K562 (cell line): Measurements from ENCODE around the gene NOC4L. TPM values are rescaled to one million over a fixed set of nuclear protein-coding genes. Genes with fewer than 3 reads are reported as not detected.

Source experiments
- ATAC-seq: fragments of 200-7000 bp; cut with Tn5 transposase; 3 replicates; pipeline ENCODE4 v1.9.1; 2020; ENCODE audit warnings: moderate library complexity
- BruUV-seq: library from RNA; stranded (reverse); fragments of 400-500 nt; replicated peaks from 2 replicates; lab custom pipeline; 2021; lab: Mats Ljungman, UMichigan
- CTCF ChIA-PET: fragments of 300-600 bp; formaldehyde crosslinking; extraction: SDS; loops from one replicate; lab custom pipeline; 2021; ENCODE audit warnings: low intra/inter-chr PET ratio; lab: Yijun Ruan, JAX
- POLR2A ChIA-PET: fragments of 300-600, 350-650 bp; sonication (Branson Sonifier 250); formaldehyde crosslinking; extraction: SDS; loops from one replicate; lab custom pipeline; 2021; ENCODE audit warnings: antibody characterized with exemption, inconsistent platforms; lab: Yijun Ruan, JAX
- DNase-seq, 4 experiments: peaks; one replicate each; pipeline versions ENCODE4 v3.0.0 to v3.0.0-alpha.2; 2011 to 2018; ENCODE audit warnings: low spot score in 3 of 4, mixed read lengths in 3 of 4; ENCODE audit errors: extremely low read depth in 1 of 4
- FAIRE-seq: peaks from 2 replicates; lab custom pipeline; 2011; peaks lifted over from hg19 to GRCh38; lab: Jason Lieb, UNC
- H2AFZ ChIP-seq: 2 replicates; pipeline ENCODE4 v1.6.0; 2011; ENCODE audit warnings: low read depth, low read length, control low read depth, inconsistent platforms
- H3K27ac ChIP-seq: fragments of 200-600 bp; 3 replicates; pipeline ENCODE4 v1.8.0; 2011; ENCODE audit warnings: low read depth, mild to moderate bottlenecking, control low read depth, inconsistent platforms, low read length, moderate library complexity, mixed read lengths; ENCODE audit errors: extremely low read depth
- H3K27me3 ChIP-seq, 2 experiments: fragments of 300-600 bp in 1 of 2; 2 replicates in 1 of 2; 3 replicates in 1 of 2; pipeline versions ENCODE4 v1.6.0 to v1.8.0; 2011; ENCODE audit warnings: inconsistent platforms in 2 of 2, low read length in 2 of 2, mild to moderate bottlenecking in 1 of 2, mixed read lengths in 1 of 2, moderate library complexity in 1 of 2; ENCODE audit not compliant: control insufficient read depth in 2 of 2, insufficient read depth in 2 of 2
- H3K36me3 ChIP-seq: fragments of 300-600 bp; 3 replicates; pipeline ENCODE4 v1.8.0; 2011; ENCODE audit warnings: mild to moderate bottlenecking, low read length, inconsistent platforms; ENCODE audit not compliant: control insufficient read depth, insufficient read depth
- H3K4me1 ChIP-seq, 2 experiments: fragments of 200-600 bp in 1 of 2; replicated peaks in 1 of 2; 2 replicates in 1 of 2; 3 replicates in 1 of 2; pipeline versions ENCODE4 v1.5.1 to v1.8.0; 2011; ENCODE audit warnings: inconsistent platforms in 2 of 2, low read length in 2 of 2, mild to moderate bottlenecking in 1 of 2, mixed read lengths in 1 of 2, moderate library complexity in 1 of 2; ENCODE audit not compliant: control insufficient read depth in 2 of 2, insufficient read depth in 2 of 2
- H3K4me2 ChIP-seq: 2 replicates; pipeline ENCODE4 v1.6.1; 2011; ENCODE audit warnings: low read length, control low read depth, inconsistent platforms, mixed read lengths; ENCODE audit not compliant: insufficient read depth
- H3K4me3 ChIP-seq: fragments of 200-600 bp; sonication (generic), shearing (Covaris generic); 2 replicates; pipeline ENCODE4 v1.5.1; 2016; ENCODE audit warnings: control low read depth, inconsistent platforms
- H3K79me2 ChIP-seq: fragments of 200-600 bp; 3 replicates; pipeline ENCODE4 v1.8.0; 2011; ENCODE audit warnings: low read length, inconsistent platforms; ENCODE audit not compliant: control insufficient read depth, insufficient read depth
- H3K9ac ChIP-seq, 2 experiments: 2 replicates each; pipeline versions ENCODE4 v1.6.0 to v1.6.1; 2011; ENCODE audit warnings: low read depth in 2 of 2, low read length in 2 of 2, control low read depth in 1 of 2, inconsistent platforms in 1 of 2, mild to moderate bottlenecking in 1 of 2, mixed read lengths in 1 of 2; ENCODE audit not compliant: insufficient read depth in 1 of 2
- H3K9me1 ChIP-seq: one replicate; pipeline ENCODE4 v1.6.0; 2011; ENCODE audit warnings: inconsistent platforms, mild to moderate bottlenecking, low read length, moderate library complexity; ENCODE audit not compliant: control insufficient read depth, insufficient read depth
- H3K9me3 ChIP-seq: replicated peaks from 2 replicates; pipeline ENCODE4 v1.5.1; 2011; ENCODE audit warnings: low read depth, low read length, inconsistent platforms; ENCODE audit not compliant: control insufficient read depth, insufficient read depth
- H4K20me1 ChIP-seq: replicated peaks from 2 replicates; pipeline ENCODE4 v1.6.1; 2011; ENCODE audit warnings: low read length, inconsistent platforms, mixed read lengths; ENCODE audit not compliant: control insufficient read depth, insufficient read depth
- DACH1 ChIP-seq: fragments of 450-650 bp; IDR thresholded peaks from 2 replicates; pipeline ENCODE4 v1.6.1; 2018; ENCODE audit not compliant: partially characterized antibody
- EHMT2 ChIP-seq: fragments of 450-650 bp; IDR thresholded peaks from 2 replicates; pipeline ENCODE4 v1.6.1; 2018; ENCODE audit warnings: antibody characterized with exemption
- GTF2F1 ChIP-seq: IDR thresholded peaks from 2 replicates; pipeline ENCODE4 v1.6.1; 2011; ENCODE audit warnings: low read depth, low read length, improper control_type of control experiment
- NONO ChIP-seq, 2 experiments: fragments of 200-400 bp in 1 of 2; fragments of 450-650 bp in 1 of 2; formaldehyde crosslinking in 1 of 2; IDR thresholded peaks; 2 replicates each; pipeline ENCODE4 v1.6.1; 2017; ENCODE audit warnings: low read depth in 2 of 2, mild to moderate bottlenecking in 2 of 2, moderate library complexity in 2 of 2, low read length in 1 of 2
- RCOR1 ChIP-seq, 2 experiments: IDR thresholded peaks; 2 replicates each; pipeline ENCODE4 v1.6.1; 2012; ENCODE audit warnings: low read depth in 2 of 2, low read length in 2 of 2, borderline replicate concordance in 1 of 2, improper control_type of control experiment in 1 of 2
- SMARCB1 ChIP-seq: IDR thresholded peaks from 2 replicates; pipeline ENCODE4 v1.6.1; 2011; ENCODE audit warnings: improper control_type of control experiment, low read depth; ENCODE audit not compliant: insufficient read length
- SP2 ChIP-seq: IDR thresholded peaks from 2 replicates; pipeline ENCODE4 v1.6.1; 2011; ENCODE audit warnings: mild to moderate bottlenecking, low read depth, low read length, moderate library complexity; ENCODE audit not compliant: poor library complexity, severe bottlenecking; ENCODE audit errors: extremely low read depth
- STAT5A ChIP-seq: IDR thresholded peaks from 2 replicates; pipeline ENCODE4 v1.6.1; 2012; ENCODE audit warnings: low read length, inconsistent platforms, borderline replicate concordance
- ZNF140 ChIP-seq: fragments of 250-450 bp; sonication (Bioruptor Pico); IDR thresholded peaks from 2 replicates; pipeline ENCODE4 v1.8.0; 2021; ENCODE audit warnings: moderate library complexity, mild to moderate bottlenecking, inconsistent platforms
- ZNF175 ChIP-seq: fragments of 200-800 bp; sonication (Bioruptor generic); IDR thresholded peaks from 2 replicates; pipeline ENCODE4 v1.6.1; 2016; ENCODE audit warnings: low read depth, mild to moderate bottlenecking, missing genetic modification characterization, missing compliant biosample characterization
- ZNF282 ChIP-seq: sonication (generic); formaldehyde crosslinking; IDR thresholded peaks from 2 replicates; pipeline ENCODE4 v1.8.1; 2023; ENCODE audit warnings: missing genetic modification reagents
- ZNF316 ChIP-seq: fragments of 450-650 bp; IDR thresholded peaks from 2 replicates; pipeline ENCODE4 v1.6.1; 2016
- ZNF75A ChIP-seq: fragments of 450-650 bp; formaldehyde crosslinking; IDR thresholded peaks from 2 replicates; pipeline ENCODE4 v1.4.0; 2020; ENCODE audit warnings: mild to moderate bottlenecking
- WGBS: fragments of 100-300 bp; shearing (Covaris generic); methylation state at CpG from one replicate; pipeline ENCODE4 v1.1.6; 2016; ENCODE audit warnings: low coverage, mixed read lengths; ENCODE audit not compliant: insufficient coverage; ENCODE audit errors: missing lambda C conversion rate; 5-methylcytosine and 5-hydroxymethylcytosine counted together
- in situ Hi-C: fragments of 300-500 bp; cut with MboI; formaldehyde crosslinking; loops from 4 replicates; pipeline ENCODE4 v1.15.0; 2018; ENCODE audit warnings: inconsistent platforms, mixed read lengths
- intact Hi-C: fragments of 100-400 bp; cut with micrococcal nuclease; formaldehyde crosslinking; loops from 2 replicates; pipeline ENCODE4 v1.14.2; 2022
- polyA plus RNA-seq, 8 experiments: library from polyadenylated mRNA; depleted of rRNA in 4 of 8; stranded (reverse) in 5 of 8; unstranded in 3 of 8; fragments of >200 nt; fragmentation: Nextera tagmentation in 2 of 8; fragmentation: Illumina TruSeq in 1 of 8; extraction: Ambion mirVana in 2 of 8; extraction: Trizol in 1 of 8; gene quantifications; 2 replicates each; pipeline versions ENCODE4 v1.2.1 to v1.2.3, GENCODE V29; 2011 to 2014; ENCODE audit warnings: inconsistent platforms in 1 of 8, missing spikeins in 1 of 8
- total RNA-seq, 7 experiments: library from RNA; depleted of rRNA in 6 of 7; stranded (reverse); fragments of >200 nt in 6 of 7; fragmentation: Illumina TruSeq in 2 of 7; extraction: Trizol in 2 of 7; gene quantifications; 2 replicates each; pipeline versions ENCODE4 v1.2.1 to v1.2.3, GENCODE V29; 2011 to 2021; ENCODE audit warnings: low replicate concordance in 1 of 7
- TF ChIP-seq, protein P1 (sequence below): fragments of 250-450 bp; sonication (Bioruptor Pico); IDR thresholded peaks from 2 replicates; pipeline ENCODE4 v1.8.0; 2022; ENCODE audit warnings: inconsistent platforms
- TF ChIP-seq, protein P2 (sequence below): fragments of 250-450 bp; sonication (Bioruptor Pico); IDR thresholded peaks from 2 replicates; pipeline ENCODE4 v1.5.1; 2021; ENCODE audit warnings: mild to moderate bottlenecking
- TF ChIP-seq, protein P3 (sequence below): fragments of 250-450 bp; sonication (Bioruptor Pico); IDR thresholded peaks from 2 replicates; pipeline ENCODE4 v1.5.0; 2021; ENCODE audit warnings: mild to moderate bottlenecking, moderate library complexity

NOC4L gene
- total and polyA plus RNA-seq, 9 of the 15 experiments (the other 6 are each of a cell fraction or from before 2014, with no cell fraction given) = 1.3 to 77.0 (median 20.0) TPM

DNA sequence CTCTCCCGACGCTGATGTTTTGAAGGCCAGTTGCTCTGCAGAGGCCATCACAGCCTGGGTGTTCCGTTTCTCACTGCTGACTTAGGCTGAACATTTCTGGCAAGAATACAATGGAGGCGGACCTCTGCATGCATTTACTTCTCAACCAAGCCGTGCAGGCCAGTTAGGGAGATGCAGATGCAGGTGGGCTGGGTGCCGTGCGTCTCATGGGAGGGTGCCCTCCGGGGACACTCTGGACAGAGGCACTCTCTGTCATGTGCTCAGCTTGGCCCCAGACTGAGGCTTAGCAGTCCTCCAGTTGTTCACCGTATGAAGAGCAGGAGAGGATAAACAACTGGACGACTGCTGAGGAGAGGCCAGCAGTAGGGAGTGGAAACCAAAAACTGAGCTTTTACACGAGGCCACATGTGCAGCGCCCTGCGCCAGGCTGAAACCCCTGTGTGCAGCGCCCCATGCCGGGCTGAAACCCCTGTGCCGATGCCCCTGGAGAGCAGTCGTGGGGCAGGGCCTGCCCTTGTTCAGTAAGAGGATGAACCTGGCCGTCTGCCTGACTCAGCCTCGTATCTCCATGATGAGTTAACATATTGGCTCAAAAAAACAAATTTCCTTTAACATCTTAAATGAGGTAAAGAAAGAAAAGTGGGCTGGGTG, 32.5 kb upstream of the NOC4L start:
- Histone ChIP-seq H3K79me2 (peaks cover 3% of the 10 kb centered on the region; the same call in 2 of the 3 replicates), H3K4me3 (no peak overlapping the region), H3K9me3 (no peaks in the 10 kb centered on the region), H3K9me1 (no peaks in the 10 kb centered on the region), H3K27me3 (no peaks in the 10 kb centered on the region), H3K4me2 (no peak overlapping the region), H3K27ac (no peak overlapping the region), H3K36me3 (peaks cover 78% of the 10 kb centered on the region; the same call in 2 of the 3 replicates), H3K4me1 (peaks cover 0 to 5% of the 10 kb centered on the region in 2 experiments; a peak in 1 of 5 replicates), H4K20me1 (no peaks in the 10 kb centered on the region), H2AFZ (no peak overlapping the region), H3K9ac (no peak overlapping the region)
- BruUV-seq = no TSS peak
- CTCF ChIA-PET = no interaction called here
- ATAC-seq (no peak), FAIRE-seq (no peak), DNase-seq (no peak)
- in situ Hi-C loops (no loop called here), intact Hi-C loops (no loop called here)
- POLR2A ChIA-PET = no interaction called here
- WGBS = 89% methylated on average over 17 of the region's 19 CpGs
- TF ChIP-seq ZNF175 (CRISPR knock-in tag) (no peak), ZNF75A (CRISPR knock-in tag) (no peak), NONO (IDR thresholded peaks at IDR 0.05; ENCODE audit: low read depth in 2 of 2, low read length in 1 of 2) (no peak), GTF2F1 (no peak), DACH1 (no peak), SMARCB1 (no peak), STAT5A (no peak), RCOR1 (IDR thresholded peaks at IDR 0.05; ENCODE audit: borderline replicate concordance in 1 of 2, low read depth in 2 of 2, low read length in 2 of 2) (no peak), ZNF316 (no peak), ZNF140 (no peak), SP2 (no peak), ZNF282 (CRISPR knock-in tag) (no peak), EHMT2 (no peak)
- TF ChIP-seq, protein P1, sequence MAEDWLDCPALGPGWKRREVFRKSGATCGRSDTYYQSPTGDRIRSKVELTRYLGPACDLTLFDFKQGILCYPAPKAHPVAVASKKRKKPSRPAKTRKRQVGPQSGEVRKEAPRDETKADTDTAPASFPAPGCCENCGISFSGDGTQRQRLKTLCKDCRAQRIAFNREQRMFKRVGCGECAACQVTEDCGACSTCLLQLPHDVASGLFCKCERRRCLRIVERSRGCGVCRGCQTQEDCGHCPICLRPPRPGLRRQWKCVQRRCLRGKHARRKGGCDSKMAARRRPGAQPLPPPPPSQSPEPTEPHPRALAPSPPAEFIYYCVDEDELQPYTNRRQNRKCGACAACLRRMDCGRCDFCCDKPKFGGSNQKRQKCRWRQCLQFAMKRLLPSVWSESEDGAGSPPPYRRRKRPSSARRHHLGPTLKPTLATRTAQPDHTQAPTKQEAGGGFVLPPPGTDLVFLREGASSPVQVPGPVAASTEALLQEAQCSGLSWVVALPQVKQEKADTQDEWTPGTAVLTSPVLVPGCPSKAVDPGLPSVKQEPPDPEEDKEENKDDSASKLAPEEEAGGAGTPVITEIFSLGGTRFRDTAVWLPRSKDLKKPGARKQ (CRISPR knock-in tag) = no peak
- TF ChIP-seq, protein P2, sequence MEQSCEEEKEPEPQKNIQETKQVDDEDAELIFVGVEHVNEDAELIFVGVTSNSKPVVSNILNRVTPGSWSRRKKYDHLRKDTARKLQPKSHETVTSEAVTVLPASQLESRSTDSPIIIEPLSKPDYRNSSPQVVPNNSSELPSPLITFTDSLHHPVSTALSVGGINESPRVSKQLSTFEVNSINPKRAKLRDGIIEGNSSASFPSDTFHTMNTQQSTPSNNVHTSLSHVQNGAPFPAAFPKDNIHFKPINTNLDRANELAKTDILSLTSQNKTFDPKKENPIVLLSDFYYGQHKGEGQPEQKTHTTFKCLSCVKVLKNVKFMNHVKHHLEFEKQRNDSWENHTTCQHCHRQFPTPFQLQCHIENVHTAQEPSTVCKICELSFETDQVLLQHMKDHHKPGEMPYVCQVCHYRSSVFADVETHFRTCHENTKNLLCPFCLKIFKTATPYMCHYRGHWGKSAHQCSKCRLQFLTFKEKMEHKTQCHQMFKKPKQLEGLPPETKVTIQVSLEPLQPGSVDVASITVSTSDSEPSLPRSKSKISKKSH (CRISPR knock-in tag) = no peak
- TF ChIP-seq, protein P3, sequence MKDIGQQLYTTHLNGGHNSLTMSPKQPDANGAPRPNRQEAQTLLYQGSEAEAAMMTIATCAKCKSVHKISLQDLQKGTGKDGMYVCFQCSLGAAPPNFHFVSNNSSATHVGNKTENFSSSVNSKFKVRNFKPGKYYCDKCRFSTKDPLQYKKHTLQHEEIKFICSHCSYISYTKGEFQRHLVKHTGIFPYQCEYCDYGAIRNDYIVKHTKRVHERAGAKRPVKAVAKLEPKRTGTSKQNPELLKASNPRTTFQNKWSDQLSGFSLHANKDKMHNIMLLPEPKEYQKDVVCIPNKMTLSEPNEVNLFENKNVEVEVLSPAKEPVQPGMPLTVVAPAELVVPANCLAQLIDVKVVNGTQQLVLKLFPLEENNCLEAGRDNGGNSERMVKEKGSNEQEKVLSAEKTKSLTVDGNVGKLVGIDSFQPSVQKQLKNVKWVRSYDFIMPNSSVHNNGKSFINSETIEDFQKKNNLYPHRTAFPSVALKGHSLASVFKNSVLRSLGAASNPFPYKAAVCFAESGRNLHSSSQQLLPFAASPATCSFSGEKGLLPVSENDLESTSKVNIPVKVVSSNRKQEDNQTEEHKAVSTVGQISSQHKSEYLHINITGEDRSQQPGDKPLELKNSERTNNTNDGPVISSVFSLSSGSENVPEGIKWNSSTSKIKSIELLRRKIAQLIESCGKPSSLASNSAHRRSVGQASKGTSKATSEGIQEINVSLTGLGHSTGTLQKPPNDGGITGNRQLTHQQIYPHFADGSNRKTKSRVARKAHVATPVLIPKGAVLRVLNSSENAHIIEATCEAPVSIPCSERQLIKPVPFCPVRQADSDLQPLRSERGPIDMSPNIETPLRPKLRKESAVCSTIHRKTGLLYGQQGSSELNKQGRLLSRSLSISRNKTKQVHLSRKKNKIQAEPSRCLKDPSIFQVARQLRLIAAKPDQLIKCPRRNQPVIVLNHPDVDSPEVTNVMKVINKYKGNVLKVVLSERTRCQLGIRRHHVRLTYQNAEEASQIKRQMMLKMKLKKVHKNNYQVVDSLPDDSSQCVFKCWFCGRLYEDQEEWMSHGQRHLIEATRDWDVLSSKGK = no peak
